Ovary (tissue), 9 donors: ENCODE data around the gene KRTAP5-5. TPM values are rescaled to one million over a fixed set of nuclear protein-coding genes. Genes with fewer than 3 reads are reported as not detected.

ENCODE experiments used
- DNase-seq, 5 donors: peaks; one replicate each; pipeline ENCODE4 v3.0.0-alpha.2; 2019 to 2020
- H3K27ac ChIP-seq, 2 donors: fragments of 200-600 bp; one replicate each; pipeline versions ENCODE4 v1.5.1 to v1.8.0; 2019 to 2022
- H3K27me3 ChIP-seq: fragments of 200-600 bp; one replicate; pipeline ENCODE4 v1.8.0; 2022
- H3K36me3 ChIP-seq: fragments of 200-600 bp; sonication (generic); one replicate; pipeline ENCODE4 v1.5.1; 2019
- H3K4me1 ChIP-seq: one replicate; pipeline ENCODE4 v1.8.1; 2013; ENCODE audit warnings: mild to moderate bottlenecking, moderate library complexity; ENCODE audit not compliant: insufficient read depth
- H3K4me3 ChIP-seq: fragments of 200-600 bp; sonication (generic); one replicate; pipeline ENCODE4 v1.5.1; 2017
- H3K9me3 ChIP-seq, 2 donors: fragments of 200-600 bp in 1 of 2; sonication (generic) in 1 of 2; one replicate each; pipeline versions ENCODE4 v1.5.1 to v1.8.1; 2013 to 2019; ENCODE audit warnings: mild to moderate bottlenecking in 1 of 2, moderate library complexity in 1 of 2
- CTCF ChIP-seq, 3 donors: fragments of 450-650 bp in 2 of 3; fragments of 200-600 bp in 1 of 3; IDR thresholded peaks; one replicate each; pipeline versions ENCODE4 v1.5.1 to v1.8.0; 2016 to 2022; ENCODE audit warnings: antibody characterized with exemption in 3 of 3, mild to moderate bottlenecking in 1 of 3
- EP300 ChIP-seq: sonication (generic); formaldehyde crosslinking; IDR thresholded peaks from one replicate; pipeline ENCODE4 v1.6.1; 2017; ENCODE audit warnings: antibody characterized with exemption
- POLR2A ChIP-seq: fragments of 450-650 bp; IDR thresholded peaks from one replicate; pipeline ENCODE4 v1.6.1; 2017; ENCODE audit warnings: antibody characterized with exemption, mild to moderate bottlenecking, moderate library complexity
- WGBS, 3 donors: extraction: QIAGEN DNeasy Blood & Tissue Kit in 1 of 3; methylation state at CpG; one replicate each; pipeline versions ENCODE4 v1.1.5 to v1.1.7; 2013 to 2017; 5-methylcytosine and 5-hydroxymethylcytosine counted together
- intact Hi-C, 4 donors: fragments of 100-400 bp; cut with DNase I; formaldehyde crosslinking; loops; one replicate each; pipeline versions ENCODE4 v1.11.0 to v1.15.1; 2022 to 2023
- polyA plus RNA-seq, 2 donors: library from polyadenylated mRNA; stranded (reverse); fragments of 200-250 nt in 1 of 2; fragments of 350-450 nt in 1 of 2; fragmentation: Illumina TruSeq in 1 of 2; extraction: RNeasy Lipid Tissue Mini Kit (QIAGEN cat#74804) in 1 of 2; gene quantifications; one replicate each; pipeline ENCODE4 v1.2.3, GENCODE V29; 2013 to 2014
- total RNA-seq, 7 donors: library from RNA; depleted of rRNA in 2 of 7; stranded (reverse); fragments of >200 nt in 2 of 7; fragmentation: NEBNext Ultra II Directional in 3 of 7; extraction: Animal tissue kit (Norgen Biotek cat#: 25700) in 3 of 7; gene quantifications; one replicate each; pipeline versions ENCODE4 v1.1.0 to v1.2.4, GENCODE V29; 2016 to 2023
- donor health status: DM: no; HTN: no; CAD: no; lungs with moderate emphysema.
- donor health status: DM: no; HTN: no; CAD: no.
- donor health status: Bipolar disorder and iron deficiency.
- donor health status: DM: yes; HTN: yes; CAD: no.
- donor health status: DM: no; HTN: no; CAD: no.
- donor health status: DM: yes; HTN: yes; CAD: no.

Gene KRTAP5-5
- total and polyA plus RNA-seq, 9 donors = not detected

- DNase-seq = no peak
- Histone ChIP-seq H3K4me3 (no peak overlapping the region), H3K36me3 (no peaks in the 10 kb centered on the region), H3K27ac (no peak overlapping the region), H3K9me3 (no peaks in the 10 kb centered on the region), H3K27me3 (no peaks in the 10 kb centered on the region), H3K4me1 (no peaks in the 10 kb centered on the region)
- 81 to 85% (median 83%) methylated on average over 19 of the region's 19 CpGs for WGBS, 3 donors
- intact Hi-C loops = loop anchor here in 3 of 4 donors (5.0 to 10.0 kb wide), 4 partner anchors 40 to 503 kb away; partner anchors contain the start of genes SYT8 (in 1 of the 3) and TNNI2 (in 1 of the 3)
- TF ChIP-seq EP300 (no peak), POLR2A (no peak), CTCF (IDR thresholded peaks at IDR 0.05) (no peak)
Measured at GRCh38 chr11:1652026-1652425, 22.5 kb downstream of the KRTAP5-5 start.

GRCh38 chr11:1652442-1652770, 22.8 kb downstream of the KRTAP5-5 start:
- Histone ChIP-seq H3K4me1 (no peaks in the 10 kb centered on the region), H3K27ac (no peak overlapping the region), H3K36me3 (no peaks in the 10 kb centered on the region), H3K9me3 (no peaks in the 10 kb centered on the region), H3K4me3 (no peak overlapping the region), H3K27me3 (no peaks in the 10 kb centered on the region)
- TF ChIP-seq EP300 (no peak), POLR2A (no peak), CTCF (IDR thresholded peaks at IDR 0.05) (no peak)
- WGBS, 3 donors = 46 to 52% (median 48%) methylated on average over 20 of the region's 20 CpGs
- DNase-seq = no peak
- intact Hi-C loops = loop anchor here in 3 of 4 donors (5.0 to 10.0 kb wide), 4 partner anchors 40 to 502 kb away; partner anchors contain the start of genes SYT8 (in 1 of the 3) and TNNI2 (in 1 of the 3)

GRCh38 chr11:1652771-1653540, 23.4 kb downstream of the KRTAP5-5 start:
- 34 to 36% (median 34%) methylated on average over 31 to 34 of the region's 34 CpGs for WGBS, 3 donors
- peak; percentile 62 to 85 (median 77) for DNase-seq
- no peaks in the 10 kb centered on the region for H3K4me1 ChIP-seq
- no peaks in the 10 kb centered on the region for H3K36me3 ChIP-seq
- TF ChIP-seq CTCF (IDR thresholded peaks at IDR 0.05) = peak; percentile 81 to 91 (median 84)
- TF ChIP-seq EP300 = no peak
- no peaks in the 10 kb centered on the region for H3K27me3 ChIP-seq
- H3K27ac ChIP-seq = no peak overlapping the region
- no peaks in the 10 kb centered on the region for H3K9me3 ChIP-seq
- intact Hi-C loops = loop anchor here in 3 of 4 donors (5.0 to 10.0 kb wide), 4 partner anchors 39 to 502 kb away; partner anchors contain the start of genes SYT8 (in 1 of the 3) and TNNI2 (in 1 of the 3)
- no peak overlapping the region for H3K4me3 ChIP-seq

- DNase-seq = no peak
- intact Hi-C loops = loop anchor here in 3 of 4 donors (5.0 to 10.0 kb wide), 4 partner anchors 39 to 501 kb away; partner anchors contain the start of genes SYT8 (in 1 of the 3) and TNNI2 (in 1 of the 3)
- no peaks in the 10 kb centered on the region for H3K36me3 ChIP-seq
- no peak overlapping the region for H3K4me3 ChIP-seq
- H3K27ac ChIP-seq = no peak overlapping the region
- H3K27me3 ChIP-seq = no peaks in the 10 kb centered on the region
- WGBS, 3 donors = 88 to 89% (median 88%) methylated on average over 14 of the region's 14 CpGs
- no peaks in the 10 kb centered on the region for H3K4me1 ChIP-seq
- H3K9me3 ChIP-seq = no peaks in the 10 kb centered on the region
- TF ChIP-seq POLR2A (no peak), CTCF (IDR thresholded peaks at IDR 0.05) (no peak)
Measured at GRCh38 chr11:1653541-1654387, 24.2 kb downstream of the KRTAP5-5 start.
